Measurements from ENCODE around the gene RGS7.
"Not testable (repeated sequence)": the region's sequence is repeated elsewhere in the genome, so short reads cannot be mapped to it uniquely, and the experiment has no call there.

The RGS7 gene

DNA sequence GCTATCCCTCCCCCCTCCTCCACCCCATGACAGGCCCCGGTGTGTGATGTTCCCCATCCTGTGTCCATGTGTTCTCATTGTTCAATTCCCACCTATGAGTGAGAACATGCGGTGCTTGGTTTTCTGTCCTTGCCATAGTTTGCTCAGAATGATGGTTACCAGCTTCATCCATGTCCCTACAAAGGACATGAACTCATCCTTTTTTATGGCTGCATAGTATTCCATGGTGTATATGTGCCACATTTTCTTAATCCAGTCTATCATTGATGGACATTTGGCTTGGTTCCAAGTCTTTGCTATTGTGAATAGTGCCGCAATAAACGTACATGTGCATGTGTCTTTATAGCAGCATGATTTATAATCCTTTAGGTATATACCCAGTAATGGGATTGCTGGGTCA, 461.6 kb downstream of the RGS7 start:
- DNase-seq: not testable (repeated sequence)

GRCh38 chr1:240888787-240889048, 468.3 kb downstream of the RGS7 start:
- no peak for DNase-seq

DNA sequence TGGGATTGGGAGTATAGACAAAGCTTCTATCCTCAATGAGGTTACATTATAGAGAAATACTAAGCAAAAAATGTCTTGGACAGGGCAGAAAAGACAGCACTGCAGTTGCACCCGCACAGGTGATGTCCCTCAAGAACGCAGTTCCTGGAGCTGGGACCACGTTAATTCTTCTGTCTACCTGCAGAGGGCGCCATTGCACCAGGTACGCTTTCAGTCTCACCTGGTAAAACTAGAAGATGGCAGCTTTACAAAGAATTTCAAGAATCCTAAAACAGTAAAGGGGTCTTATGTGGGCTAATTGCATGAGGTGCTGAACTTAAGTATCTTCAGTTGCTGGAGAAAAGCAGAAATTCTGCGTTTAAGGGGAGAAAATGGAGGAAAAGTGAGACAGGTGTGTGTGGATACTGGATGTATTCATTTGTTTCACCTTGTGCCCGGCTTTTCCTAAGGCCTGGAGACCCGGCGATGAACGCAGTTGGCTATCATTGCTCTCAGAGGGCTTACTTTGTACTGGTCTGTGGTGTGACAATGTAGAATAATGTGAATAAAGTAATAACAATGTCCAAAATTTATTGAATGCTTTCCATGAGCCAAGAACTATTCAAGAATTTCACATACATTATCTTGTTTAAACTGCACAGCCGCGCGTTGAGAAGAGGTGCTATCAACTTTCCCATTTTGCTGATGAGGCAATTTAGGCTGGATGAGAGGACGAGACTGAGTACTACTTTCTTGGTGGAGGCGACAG, 468.8 kb downstream of the RGS7 start:
- peak; percentile 17 for DNase-seq

DNA sequence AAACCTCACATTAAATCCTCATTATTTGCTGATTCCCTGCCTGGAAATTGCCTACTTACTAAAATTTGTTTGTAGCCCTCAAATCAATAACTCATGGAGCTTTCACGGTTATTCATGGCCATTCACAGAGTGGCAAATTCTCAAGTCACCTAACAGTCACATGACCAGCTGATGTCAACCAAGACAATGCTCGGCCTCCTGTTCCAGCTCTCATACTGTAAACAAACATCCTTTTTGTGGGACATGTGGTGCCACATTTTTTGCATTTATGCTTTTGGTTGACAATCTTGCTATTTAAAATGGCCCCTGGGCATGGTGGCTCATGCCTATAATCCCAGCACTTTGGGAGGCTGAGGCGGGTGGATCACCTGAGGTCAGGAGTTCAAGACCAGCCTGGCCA, 473.5 kb downstream of the RGS7 start:
- DNase-seq: no peak

- not testable (repeated sequence) for DNase-seq
Observed at GRCh38 chr1:240882656-240883308, 474.2 kb downstream of the RGS7 start.

DNA sequence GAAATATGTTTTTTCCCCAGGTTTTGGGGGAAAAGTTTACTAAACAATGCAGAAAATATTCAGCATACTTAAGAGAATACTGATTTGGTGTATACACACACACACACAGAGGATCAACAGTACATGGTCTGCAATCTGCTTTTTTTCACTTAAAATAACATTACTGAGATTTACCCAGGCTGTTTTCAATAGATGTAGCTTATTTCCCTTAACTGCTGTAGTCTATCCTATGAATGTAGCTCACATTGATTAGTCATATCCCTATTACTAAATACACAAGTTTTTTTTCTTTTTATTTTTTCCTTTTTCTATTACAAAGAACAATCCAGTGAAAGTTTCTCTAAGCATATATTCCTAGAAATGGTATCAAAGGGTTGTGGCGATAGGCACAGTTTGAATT, 478.4 kb downstream of the RGS7 start:
- DNase-seq: no peak

- no peak for DNase-seq
Observed at GRCh38 chr1:240877605-240878004, 479.4 kb downstream of the RGS7 start.

GRCh38 chr1:240876071-240876470, 480.9 kb downstream of the RGS7 start:
- DNase-seq: no peak

GRCh38 chr1:240869071-240869470, 487.9 kb downstream of the RGS7 start:
- DNase-seq: no peak

DNA sequence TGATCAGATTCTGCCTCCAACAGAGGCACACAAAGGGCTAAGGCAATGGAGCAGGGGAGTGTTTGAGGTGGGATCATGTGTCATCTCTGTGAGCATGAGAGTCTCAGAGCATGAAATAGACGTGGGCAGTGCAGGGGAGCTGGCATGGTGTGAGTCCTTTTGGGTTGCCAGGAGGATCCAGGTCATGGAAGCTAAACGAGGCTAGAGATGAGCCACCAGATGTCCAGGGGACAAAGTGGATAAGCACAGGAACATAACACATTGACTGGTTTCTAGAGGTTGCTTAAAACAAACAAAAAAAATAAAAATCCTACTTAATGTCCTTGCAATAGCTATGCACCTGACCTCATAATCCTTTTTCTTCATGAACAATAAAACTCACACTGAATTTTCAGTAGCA, 490.3 kb downstream of the RGS7 start:
- no peak for DNase-seq

DNA sequence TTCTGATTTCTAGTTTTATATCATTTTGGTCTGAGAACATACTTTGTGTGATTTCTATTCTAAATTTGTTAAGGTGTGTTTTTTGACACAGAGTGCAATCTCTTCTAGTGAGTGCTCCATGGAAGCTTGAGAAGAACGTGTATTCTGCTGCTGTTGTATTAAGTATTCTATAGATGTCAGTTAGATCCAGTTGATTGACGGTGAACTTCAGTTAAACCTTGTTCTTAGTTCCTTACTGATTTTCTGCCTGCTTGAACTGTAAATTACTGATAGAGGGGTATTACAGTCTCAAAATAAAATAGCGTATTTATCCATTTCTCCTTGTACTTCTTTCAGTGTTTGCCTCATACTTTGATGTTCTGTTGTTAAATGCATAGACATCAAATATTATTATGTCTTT, 497.0 kb downstream of the RGS7 start:
- no peak for DNase-seq

GRCh38 chr1:240854367-240854766, 502.6 kb downstream of the RGS7 start:
- no peak for DNase-seq

GRCh38 chr1:240847325-240847724, 509.7 kb downstream of the RGS7 start:
- no peak for DNase-seq

DNA sequence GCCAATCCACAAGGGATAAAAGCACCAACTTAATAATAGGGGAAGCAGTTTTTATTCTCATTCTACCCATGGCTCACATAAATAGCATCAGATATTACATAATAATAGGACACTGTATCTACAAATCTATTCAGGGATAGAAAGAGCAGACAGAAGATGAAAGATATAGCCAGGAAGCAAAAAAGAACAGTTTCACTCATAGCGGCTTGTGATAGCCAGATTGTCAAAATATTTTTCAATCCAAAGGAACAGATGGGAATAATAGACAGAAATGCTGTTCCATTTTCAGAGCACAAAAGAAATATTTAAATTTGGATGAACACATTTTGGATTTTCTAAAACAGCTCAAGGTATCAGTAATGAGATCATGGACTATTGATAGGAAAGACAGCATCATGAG, 512.5 kb downstream of the RGS7 start:
- DNase-seq: no peak

DNA sequence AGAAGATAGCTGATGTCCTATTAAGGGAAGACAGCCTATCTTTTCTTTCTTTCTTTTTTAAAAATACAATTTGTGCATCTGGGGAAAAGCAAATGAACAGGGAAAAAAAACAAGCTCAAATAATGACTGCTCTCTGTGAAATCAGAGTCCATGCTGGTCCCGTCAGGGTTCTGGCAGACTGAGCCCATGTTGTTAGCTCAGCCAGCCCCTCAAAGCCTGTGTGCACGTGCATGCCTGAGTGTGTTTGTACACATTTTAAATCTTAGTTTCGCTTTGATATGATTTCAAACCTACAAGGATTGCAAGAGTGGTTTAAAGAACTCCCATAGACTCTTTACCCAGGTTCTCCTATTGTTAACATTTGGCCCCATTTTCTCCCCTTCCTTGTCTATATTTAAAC, 513.2 kb downstream of the RGS7 start:
- DNase-seq: no peak

DNA sequence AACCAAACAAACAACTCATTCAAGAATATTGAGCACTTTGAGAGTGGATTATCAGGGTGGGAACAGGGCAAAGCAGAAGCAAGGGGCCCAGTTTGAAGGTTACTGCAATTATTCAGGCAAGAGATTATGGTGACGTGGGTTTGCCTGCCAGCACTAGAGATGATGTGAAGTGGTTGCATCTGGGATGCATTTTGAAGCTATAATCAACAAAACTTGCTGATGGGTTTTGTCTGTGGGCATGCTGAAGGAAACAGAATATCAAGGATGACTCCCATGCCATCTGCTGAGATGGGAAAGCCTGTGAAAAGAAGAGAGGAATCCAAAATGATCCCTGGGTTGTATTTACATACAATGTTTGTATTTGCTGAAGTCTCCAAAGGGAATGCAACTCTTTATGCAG, 520.7 kb downstream of the RGS7 start:
- DNase-seq: no peak

DNA sequence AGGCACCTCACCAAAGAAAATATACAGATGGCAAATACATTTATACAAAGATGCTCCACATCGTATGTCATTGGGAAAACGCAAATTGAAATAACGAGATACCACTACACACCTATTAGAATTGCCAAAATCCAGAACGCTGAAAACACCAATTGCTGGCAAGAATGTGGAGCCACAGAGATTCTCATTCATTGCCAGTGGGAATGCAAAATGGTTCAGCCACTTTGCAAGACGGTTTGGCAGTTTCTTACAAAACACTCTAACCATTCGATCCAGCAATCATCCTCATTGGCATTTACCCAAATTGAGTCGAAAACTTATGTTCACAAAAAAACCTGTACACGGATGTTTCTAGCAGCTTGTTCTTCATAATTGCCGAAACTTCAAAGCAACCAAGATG, 521.7 kb downstream of the RGS7 start:
- DNase-seq: no peak

DNA sequence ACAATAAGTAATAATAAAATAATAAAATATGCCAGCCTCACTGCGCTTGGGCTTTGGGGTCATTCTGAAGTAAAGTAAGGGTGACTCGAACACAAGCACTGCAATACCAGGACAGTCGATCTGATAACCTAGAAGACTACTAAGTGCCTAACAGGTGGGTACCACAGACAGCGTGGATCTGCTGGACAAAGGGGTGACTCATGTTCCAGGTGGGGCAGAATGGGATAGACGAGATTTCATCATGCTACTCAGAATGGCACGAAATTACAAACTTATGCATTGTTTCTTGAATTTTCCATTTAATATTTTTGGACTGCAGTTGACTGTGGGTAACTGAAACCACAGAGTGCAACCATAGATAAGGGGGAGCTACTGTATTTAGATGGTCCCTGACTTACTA, 523.9 kb downstream of the RGS7 start:
- no peak for DNase-seq

GRCh38 chr1:240831922-240832321, 525.1 kb downstream of the RGS7 start:
- DNase-seq: no peak

GRCh38 chr1:240831191-240831631, 525.8 kb downstream of the RGS7 start:
- no peak for DNase-seq

GRCh38 chr1:240829487-240829886, 527.5 kb downstream of the RGS7 start:
- DNase-seq: no peak

DNA sequence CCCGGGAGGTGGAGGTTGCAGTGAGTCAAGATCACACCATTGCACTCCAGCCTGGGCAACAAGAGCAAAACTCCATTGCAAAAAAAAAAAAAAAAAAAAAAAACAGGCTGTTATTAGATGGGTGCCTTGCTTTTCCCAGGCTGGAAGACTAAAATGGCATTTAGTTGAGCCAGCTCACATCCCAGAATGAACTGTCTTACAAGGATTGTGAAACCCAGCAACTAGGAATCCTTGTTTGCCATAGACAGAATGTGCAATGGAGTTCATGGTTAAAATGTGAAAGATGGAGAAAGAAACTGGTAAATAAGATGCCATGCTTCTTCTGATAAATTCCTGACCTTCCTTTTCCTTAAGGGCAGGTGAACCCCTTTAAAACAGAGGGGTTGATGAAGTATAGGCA, 529.2 kb downstream of the RGS7 start:
- DNase-seq: no peak

DNA sequence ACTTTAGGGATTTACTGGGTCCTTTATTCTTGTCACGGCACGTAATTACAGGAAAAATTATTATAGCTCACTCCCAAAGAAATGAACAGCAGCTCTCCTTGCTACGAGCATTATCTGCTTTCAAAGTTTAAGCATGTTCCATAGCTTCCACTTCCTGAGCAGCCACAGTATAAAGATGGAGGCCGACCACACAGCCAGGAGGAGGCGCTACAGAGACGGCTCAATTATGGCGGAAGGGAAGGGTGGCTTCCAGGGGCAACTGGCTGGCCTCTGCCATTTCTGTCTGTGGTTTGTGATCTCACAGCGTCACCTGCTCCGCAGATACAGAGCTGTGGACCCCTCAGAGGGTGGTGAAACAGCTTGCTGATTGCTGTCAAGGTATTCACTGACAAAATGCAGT, 532.8 kb downstream of the RGS7 start:
- DNase-seq: no peak

DNA sequence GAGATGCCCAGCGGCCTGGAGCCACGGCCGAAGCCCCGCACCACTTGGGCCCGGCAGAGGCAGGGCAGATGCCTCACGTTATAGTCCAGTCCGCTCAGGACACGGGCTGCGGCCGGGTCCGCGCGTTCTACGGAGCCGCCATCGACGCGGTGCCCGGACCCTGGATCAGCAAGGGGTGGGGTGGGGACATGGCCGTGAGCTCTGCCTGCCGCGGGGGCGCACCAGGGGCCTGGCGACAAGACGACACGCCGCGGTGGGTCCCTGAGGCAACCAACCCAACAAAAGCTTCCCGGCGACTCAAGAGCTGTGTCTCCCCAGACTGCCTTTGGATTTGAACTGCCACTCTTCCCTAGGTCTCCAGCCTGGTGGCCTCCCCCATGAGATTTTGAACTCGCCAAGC, 533.6 kb downstream of the RGS7 start:
- DNase-seq: no peak

GRCh38 chr1:240821925-240822324, 535.1 kb downstream of the RGS7 start:
- DNase-seq: no peak

All from stimulated activated CD4-positive, alpha-beta T cell treated with anti-CD3 and anti-CD28 coated beads, Interleukin-1b, Interleukin-23, amount 100 ng/mL, for 48 hours (primary cell).